H1 (cell line): Measurements from ENCODE around the gene TC2N. TPM values are rescaled to one million over a fixed set of nuclear protein-coding genes. Genes with fewer than 3 reads are reported as not detected.

Source experiments
- CTCF ChIA-PET: fragments of 300-600 bp; sonication (Branson Sonifier 250); formaldehyde crosslinking; loops from one replicate; lab custom pipeline; 2021; ENCODE audit not compliant: partially characterized antibody; lab: Charles Lee
- POLR2A ChIA-PET: fragments of 300-600 bp; sonication (Branson Sonifier 250); formaldehyde crosslinking; loops from one replicate; lab custom pipeline; 2021; ENCODE audit warnings: inconsistent platforms; ENCODE audit not compliant: partially characterized antibody; lab: Charles Lee
- DNase-seq, 2 experiments: peaks; one replicate each; pipeline versions ENCODE4 v3.0.0 to v3.0.0-alpha.2; 2010 to 2022; ENCODE audit warnings: low spot score in 2 of 2, low read depth in 1 of 2, mixed read lengths in 1 of 2
- FAIRE-seq: peaks from 2 replicates; lab custom pipeline; 2011; peaks lifted over from hg19 to GRCh38; lab: Jason Lieb, UNC
- H2AFZ ChIP-seq: 2 replicates; pipeline ENCODE4 v1.8.1; 2012; ENCODE audit warnings: low read length, inconsistent platforms
- H2AK5ac ChIP-seq: 2 replicates; pipeline ENCODE4 v1.6.1; 2013; ENCODE audit warnings: low read depth, low read length
- H2BK120ac ChIP-seq: replicated peaks from 2 replicates; pipeline ENCODE3; 2013; ENCODE audit warnings: low read depth, low read length, inconsistent platforms
- H2BK12ac ChIP-seq: 2 replicates; pipeline ENCODE4 v1.6.1; 2013; ENCODE audit warnings: low read depth, low read length
- H2BK15ac ChIP-seq: 2 replicates; pipeline ENCODE4 v1.6.1; 2013; ENCODE audit warnings: low read length
- H2BK20ac ChIP-seq: 2 replicates; pipeline ENCODE4 v1.6.1; 2013; ENCODE audit warnings: low read length
- H2BK5ac ChIP-seq: 2 replicates; pipeline ENCODE4 v1.6.1; 2013; ENCODE audit warnings: low read depth, low read length
- H3K14ac ChIP-seq: 2 replicates; pipeline ENCODE4 v1.6.1; 2013; ENCODE audit warnings: inconsistent platforms; ENCODE audit not compliant: insufficient read length
- H3K18ac ChIP-seq: 2 replicates; pipeline ENCODE4 v1.6.1; 2013; ENCODE audit warnings: low read length; ENCODE audit errors: extremely low read depth
- H3K23ac ChIP-seq: 2 replicates; pipeline ENCODE4 v1.6.1; 2013; ENCODE audit warnings: inconsistent platforms; ENCODE audit not compliant: insufficient read length
- H3K23me2 ChIP-seq: 2 replicates; pipeline ENCODE4 v1.6.1; 2013; ENCODE audit warnings: low read depth, low read length
- H3K27ac ChIP-seq: 2 replicates; pipeline ENCODE4 v1.6.1; 2011; ENCODE audit warnings: low read depth, low read length, inconsistent platforms
- H3K27me3 ChIP-seq, 4 experiments: replicated peaks in 1 of 4; 1 replicate in 1 of 4; 2 replicates in 3 of 4; pipeline versions ENCODE4 v1.6.1 to v1.8.1; 2011 to 2013; ENCODE audit warnings: low read length in 3 of 4, mild to moderate bottlenecking in 3 of 4, inconsistent platforms in 2 of 4, mixed read lengths in 2 of 4, moderate library complexity in 1 of 4; ENCODE audit not compliant: control insufficient read depth in 3 of 4, insufficient read depth in 3 of 4; ENCODE audit errors: extremely low read depth in 1 of 4
- H3K36me3 ChIP-seq, 4 experiments: 2 replicates each; pipeline versions ENCODE4 v1.6.1 to v1.8.1; 2011 to 2013; ENCODE audit warnings: mild to moderate bottlenecking in 4 of 4, low read length in 3 of 4, moderate library complexity in 2 of 4, control low read depth in 1 of 4, inconsistent platforms in 1 of 4; ENCODE audit not compliant: insufficient read depth in 4 of 4, control insufficient read depth in 2 of 4
- H3K4ac ChIP-seq: replicated peaks from 2 replicates; pipeline ENCODE3; 2013; ENCODE audit warnings: low read length, low read depth, mixed read lengths, inconsistent platforms; ENCODE audit not compliant: insufficient read length
- H3K4me1 ChIP-seq, 4 experiments: replicated peaks in 1 of 4; 1 replicate in 1 of 4; 2 replicates in 3 of 4; pipeline versions ENCODE4 v1.6.1 to v1.8.1; 2011 to 2013; ENCODE audit warnings: low read length in 3 of 4, inconsistent platforms in 2 of 4, mixed read lengths in 1 of 4; ENCODE audit not compliant: insufficient read depth in 4 of 4, control insufficient read depth in 3 of 4
- H3K4me2 ChIP-seq, 2 experiments: 2 replicates each; pipeline versions ENCODE4 v1.6.1 to v1.8.1; 2011 to 2013; ENCODE audit warnings: low read depth in 2 of 2, low read length in 2 of 2, control low read depth in 1 of 2, inconsistent platforms in 1 of 2, mild to moderate bottlenecking in 1 of 2; ENCODE audit not compliant: insufficient read depth in 1 of 2
- H3K4me3 ChIP-seq, 4 experiments: fragments of 200-600, 300-600 bp in 1 of 4; sonication (generic), shearing (Covaris generic), sonication (Bioruptor Twin) in 1 of 4; 2 replicates each; pipeline versions ENCODE4 v1.5.1 to v1.8.1; 2011 to 2016; ENCODE audit warnings: low read length in 4 of 4, low read depth in 3 of 4, control low read depth in 2 of 4, inconsistent platforms in 2 of 4, mild to moderate bottlenecking in 2 of 4, mixed read lengths in 1 of 4, moderate library complexity in 1 of 4; ENCODE audit not compliant: insufficient read depth in 2 of 4; ENCODE audit errors: extremely low read depth in 1 of 4
- H3K56ac ChIP-seq: replicated peaks from 2 replicates; pipeline ENCODE3; 2013; ENCODE audit warnings: low read depth, mild to moderate bottlenecking, mixed read lengths, low read length, inconsistent platforms; ENCODE audit not compliant: insufficient read length
- H3K79me1 ChIP-seq: 2 replicates; pipeline ENCODE4 v1.6.1; 2013; ENCODE audit warnings: low read depth, low read length, control low read depth
- H3K79me2 ChIP-seq, 2 experiments: 2 replicates each; pipeline versions ENCODE4 v1.6.1 to v1.8.1; 2012 to 2013; ENCODE audit warnings: low read length in 2 of 2, mild to moderate bottlenecking in 2 of 2, inconsistent platforms in 1 of 2; ENCODE audit not compliant: insufficient read depth in 2 of 2, control insufficient read depth in 1 of 2
- H3K9ac ChIP-seq, 4 experiments: replicated peaks in 1 of 4; 1 replicate in 1 of 4; 2 replicates in 3 of 4; pipeline versions ENCODE4 v1.6.1 to v1.8.1; 2011 to 2013; ENCODE audit warnings: low read depth in 3 of 4, low read length in 3 of 4, control low read depth in 2 of 4, mild to moderate bottlenecking in 2 of 4, moderate library complexity in 2 of 4, inconsistent platforms in 1 of 4; ENCODE audit errors: extremely low read depth in 1 of 4
- H3K9me3 ChIP-seq, 2 experiments: 2 replicates each; pipeline versions ENCODE4 v1.6.1 to v1.8.1; 2012 to 2013; ENCODE audit warnings: mild to moderate bottlenecking in 2 of 2, moderate library complexity in 2 of 2, control low read depth in 1 of 2, inconsistent platforms in 1 of 2, low read depth in 1 of 2, low read length in 1 of 2, mixed read lengths in 1 of 2; ENCODE audit not compliant: insufficient read depth in 2 of 2
- H4K20me1 ChIP-seq, 2 experiments: replicated peaks in 1 of 2; 2 replicates each; pipeline versions ENCODE3 to v1.8.1; 2011 to 2013; ENCODE audit warnings: inconsistent platforms in 2 of 2, low read length in 2 of 2, mild to moderate bottlenecking in 1 of 2; ENCODE audit not compliant: insufficient read depth in 2 of 2, control insufficient read depth in 1 of 2
- H4K5ac ChIP-seq: 2 replicates; pipeline ENCODE4 v1.6.1; 2013; ENCODE audit warnings: low read length, low read depth, mixed read lengths, inconsistent platforms; ENCODE audit not compliant: insufficient read length
- H4K8ac ChIP-seq: 2 replicates; pipeline ENCODE4 v1.8.0; 2013; ENCODE audit warnings: mild to moderate bottlenecking, moderate library complexity, low read length, inconsistent platforms; ENCODE audit not compliant: insufficient read depth; ENCODE audit errors: extremely low read depth
- H4K91ac ChIP-seq: replicated peaks from 2 replicates; pipeline ENCODE3; 2013; ENCODE audit warnings: low read length, mixed read lengths, inconsistent platforms; ENCODE audit not compliant: insufficient read length
- KDM5A ChIP-seq: fragments of 200-600 bp; IDR thresholded peaks from 2 replicates; pipeline ENCODE4 v1.7.1; 2012; ENCODE audit warnings: mild to moderate bottlenecking, low read length, inconsistent platforms, mixed read lengths
- POLR2A ChIP-seq, 2 experiments: IDR thresholded peaks; 1 replicate in 1 of 2; 2 replicates in 1 of 2; pipeline ENCODE4 v1.6.1; 2011; ENCODE audit warnings: low read depth in 2 of 2, low read length in 2 of 2, mild to moderate bottlenecking in 2 of 2; ENCODE audit errors: control extremely low read depth in 1 of 2
- SRF ChIP-seq: IDR thresholded peaks from 2 replicates; pipeline ENCODE4 v1.6.1; 2011; ENCODE audit warnings: mild to moderate bottlenecking, low read depth, low read length, moderate library complexity
- WGBS, 2 experiments: shearing (Covaris generic) in 1 of 2; methylation state at CpG; one replicate each; pipeline versions ENCODE4 v1.1.6 to v1.1.7; 2013 to 2015; ENCODE audit warnings: low lambda C conversion rate in 2 of 2, mixed read lengths in 2 of 2, inconsistent platforms in 1 of 2, low coverage in 1 of 2, missing lambda C conversion rate in 1 of 2; ENCODE audit not compliant: insufficient replicate concordance in 2 of 2, insufficient coverage in 1 of 2, insufficient read length in 1 of 2; ENCODE audit errors: extremely low coverage in 1 of 2, missing lambda C conversion rate in 1 of 2; 5-methylcytosine and 5-hydroxymethylcytosine counted together
- polyA plus RNA-seq, 7 experiments: library from polyadenylated mRNA; depleted of rRNA in 3 of 7; stranded (reverse) in 5 of 7; unstranded in 2 of 7; fragments of >200 nt in 5 of 7; fragments of 200-250 nt in 2 of 7; gene quantifications; 1 replicate in 5 of 7; 2 replicates in 1 of 7; 4 replicates in 1 of 7; pipeline versions ENCODE4 v1.2.1 to v1.2.3, GENCODE V29; 2011 to 2013; ENCODE audit warnings: missing spikeins in 2 of 7, mixed read lengths in 2 of 7
- total RNA-seq: library from RNA; stranded (reverse); fragmentation: NEBNext Ultra II Directional; extraction: Animal tissue kit (Norgen Biotek cat#: 25700); gene quantifications from 2 replicates; pipeline ENCODE4 v1.2.1, GENCODE V29; 2021

Gene TC2N
- total and polyA plus RNA-seq, 2 of the 8 experiments (the other 6 are each of a cell fraction or from before 2014, with no cell fraction given), result 9.7 to 36.2 TPM

GRCh38 chr14:91870001-91870400 is 2.7 kb upstream of the TC2N start:
- FAIRE-seq, result no peak
- TF ChIP-seq KDM5A (no peak), POLR2A (IDR thresholded peaks at IDR 0.05; ENCODE audit: control extremely low read depth in 1 of 2, low read depth in 2 of 2, low read length in 2 of 2) (no peak), SRF (no peak)

More at GRCh38 chr14:91870001-91870400, 2.7 kb upstream of the TC2N start:
- Histone ChIP-seq H3K18ac (no peak overlapping the region), H3K27ac (no peak overlapping the region), H4K20me1 (no peaks in the 10 kb centered on the region), H3K79me2 (no peaks in the 10 kb centered on the region), H2BK5ac (no peak overlapping the region), H3K4me3 (no peak overlapping the region), H4K5ac (no peak overlapping the region), H2AFZ (no peak overlapping the region), H3K79me1 (no peaks in the 10 kb centered on the region), H2BK15ac (no peak overlapping the region), H3K4me1 (no peaks in the 10 kb centered on the region), H2BK120ac (no peak overlapping the region), H2BK20ac (no peak overlapping the region), H3K9me3 (no peaks in the 10 kb centered on the region), H3K9ac (no peak overlapping the region), H3K23me2 (no peaks in the 10 kb centered on the region), H2BK12ac (no peak overlapping the region), H2AK5ac (no peak overlapping the region), H4K91ac (no peak overlapping the region), H3K14ac (no peak overlapping the region), H3K27me3 (no peaks in the 10 kb centered on the region), H3K4me2 (no peak overlapping the region), H3K56ac (no peak overlapping the region), H3K4ac (no peak overlapping the region), H4K8ac (no peak overlapping the region), H3K36me3 (no peaks in the 10 kb centered on the region), H3K23ac (no peak overlapping the region)
- whole genome bisulfite sequencing, 2 experiments, result 91% methylated on average over 16 of the region's 16 CpGs; no CpG with 5 or more reads in 1 of the 2 experiments
- no peak for DNase-seq
- CTCF ChIA-PET, result interaction anchor here (2.6 kb wide), 1 partner anchor 11 kb away, joined by 8 read pairs; no protein-coding TSS in a partner anchor
- POLR2A ChIA-PET, result no interaction called here
